HG03565 (cell line): ENCODE results near the gene ZNF93.
A peak's percentile ranks its signal among the peaks of the same experiment; 100 is the strongest.
"Not testable (repeated sequence)": the region's sequence is repeated elsewhere in the genome, so short reads cannot be mapped to it uniquely, and the experiment has no call there.

Experiments
- ATAC-seq: cut with Tn5 transposase; IDR thresholded peaks from one replicate; pipeline ENCODE4 v1.9.1; 2021; ENCODE audit warnings: mild to moderate bottlenecking, moderate library complexity; ENCODE audit not compliant: unreplicated experiment

Gene ZNF93

GRCh38 chr19:19900729-19901444 is at the start of gene ZNF93:
TSS of gene ZNF93 (plus strand) at chr19:19900946. CDS start at chr19:19901089, 143 bp downstream.
- peak; percentile 85 for ATAC-seq

GRCh38 chr19:19851740-19852139 is 49.0 kb upstream of the ZNF93 start:
- ATAC-seq, result not testable (repeated sequence)

GRCh38 chr19:19858751-19859150 is 42.0 kb upstream of the ZNF93 start:
- no peak for ATAC-seq

- ATAC-seq, result no peak
These were observed 39.9 kb upstream of the ZNF93 start for GRCh38 chr19:19860756-19861390.

DNA sequence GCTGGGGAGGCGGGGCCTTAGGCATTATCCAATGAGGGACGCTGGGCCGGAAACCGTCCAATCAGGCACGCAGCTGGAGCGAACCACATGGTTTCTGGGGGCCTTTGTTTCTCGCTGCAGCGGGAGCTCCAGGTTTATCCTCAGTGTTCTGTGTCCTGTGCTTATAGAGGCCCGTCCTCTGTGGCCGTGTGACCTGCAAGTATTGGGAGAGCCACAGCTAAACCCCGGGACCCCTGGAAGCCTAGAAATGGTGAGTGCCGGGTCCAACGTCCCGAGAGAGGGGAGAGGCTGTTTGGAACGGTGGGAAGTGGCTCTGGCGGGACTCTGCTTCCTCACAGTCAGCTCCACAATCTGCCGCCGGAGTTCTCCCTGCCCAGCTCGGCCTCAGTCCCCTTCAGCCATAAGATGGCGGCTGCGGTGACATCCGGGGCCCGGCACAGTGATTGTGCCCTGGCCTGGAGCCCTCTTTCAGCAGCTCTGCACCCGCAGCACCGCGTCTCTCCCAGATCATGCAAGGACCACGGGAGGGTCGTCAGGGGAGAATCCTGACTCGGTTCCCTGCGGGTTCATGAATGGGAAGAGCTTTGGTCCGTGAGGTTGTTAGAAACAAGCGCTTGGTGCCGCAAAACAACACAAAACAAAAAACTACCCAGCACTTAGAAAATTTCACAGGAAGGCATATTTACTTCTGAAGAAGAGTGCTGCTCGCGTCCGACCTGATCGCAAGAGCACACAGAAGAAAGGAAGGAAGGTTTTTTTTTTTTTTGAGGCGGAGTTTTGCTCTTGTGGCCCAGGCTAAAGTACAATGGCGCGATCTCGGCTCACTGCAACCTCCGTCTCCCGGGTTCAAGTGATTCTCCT is 34.8 kb upstream of the ZNF93 start, which contains the start of gene ZNF253:
Gene ZNF253, plus strand, starts transcription at position 133 of the 861 bp plus-strand sequence. Its CDS starts 115 bp downstream, at position 248.
- ATAC-seq, result peak; percentile 90

DNA sequence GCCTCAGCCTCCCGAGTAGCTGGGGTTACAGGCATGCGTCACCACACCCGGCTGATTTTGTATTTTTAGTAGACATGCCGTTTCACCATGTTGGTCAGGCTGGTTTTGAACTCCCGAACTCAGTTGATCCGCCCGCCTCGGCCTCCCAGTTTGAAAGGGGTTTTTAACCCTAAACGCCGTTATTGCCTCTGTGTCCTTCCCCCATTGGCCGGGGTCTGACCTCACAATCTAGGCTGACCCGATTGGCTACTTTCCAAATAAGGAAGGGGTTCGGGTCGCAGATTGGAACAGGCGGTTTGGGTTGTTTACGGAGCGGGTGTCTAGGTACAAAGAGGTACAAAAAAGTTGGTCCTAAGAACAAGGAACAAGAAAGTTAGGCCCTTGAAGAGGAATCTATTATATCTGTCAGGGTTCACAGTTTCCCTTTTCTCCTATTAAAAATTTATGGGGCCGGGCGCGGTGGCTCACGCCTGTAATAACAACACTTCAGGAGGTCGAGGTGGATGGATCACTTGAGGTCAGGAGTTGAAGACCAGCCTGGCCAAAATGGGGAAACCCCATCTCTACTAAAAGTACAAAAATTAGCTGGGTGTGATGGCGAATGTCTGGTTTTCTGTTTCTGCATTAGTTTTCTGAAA is 34.0 kb upstream of the ZNF93 start:
- ATAC-seq, result no peak

DNA sequence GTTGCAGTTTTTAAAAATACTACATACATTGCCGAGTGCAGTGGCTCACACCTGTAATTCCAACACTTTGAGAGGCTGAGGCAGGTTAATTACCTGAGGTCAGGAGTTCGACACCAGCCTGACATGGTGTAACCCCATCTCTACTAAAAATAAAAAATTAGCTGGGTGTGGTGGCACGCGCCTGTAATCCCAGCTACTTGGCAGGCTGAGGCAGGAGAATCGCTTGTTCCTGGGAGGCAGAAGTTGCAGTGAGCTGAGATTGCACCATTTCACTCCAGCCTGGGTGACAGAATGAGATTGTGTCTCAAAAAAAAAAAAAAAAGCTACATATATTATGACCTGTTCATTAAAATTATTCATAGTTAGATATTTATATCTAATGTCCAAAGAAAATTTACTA is 30.7 kb upstream of the ZNF93 start:
- ATAC-seq, result not testable (repeated sequence)

GRCh38 chr19:19871932-19872331 is 28.8 kb upstream of the ZNF93 start:
- no peak for ATAC-seq

DNA sequence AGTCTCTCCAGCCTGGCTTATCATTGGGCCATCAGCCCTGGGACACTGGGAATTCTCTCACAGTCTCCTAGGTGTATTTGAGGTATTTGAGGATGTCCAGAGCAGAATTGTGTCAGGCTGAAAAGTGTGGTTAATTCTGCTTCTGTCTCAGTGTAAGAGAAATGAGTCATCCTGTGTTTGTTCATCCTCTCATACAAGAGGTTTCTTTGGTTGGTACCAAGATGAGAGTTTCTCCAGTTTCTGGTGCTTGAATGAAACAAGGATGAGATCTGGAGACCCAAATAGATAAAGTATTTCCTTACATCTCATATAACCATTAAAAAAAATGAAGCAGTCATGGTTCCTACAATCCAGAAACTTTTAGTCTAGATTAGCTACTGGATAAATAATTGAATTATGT is 27.4 kb upstream of the ZNF93 start:
- ATAC-seq, result no peak

- no peak for ATAC-seq
These were observed 23.0 kb upstream of the ZNF93 start for GRCh38 chr19:19877724-19878123.

- ATAC-seq, result no peak
These were observed 16.2 kb upstream of the ZNF93 start for GRCh38 chr19:19884583-19884982.

DNA sequence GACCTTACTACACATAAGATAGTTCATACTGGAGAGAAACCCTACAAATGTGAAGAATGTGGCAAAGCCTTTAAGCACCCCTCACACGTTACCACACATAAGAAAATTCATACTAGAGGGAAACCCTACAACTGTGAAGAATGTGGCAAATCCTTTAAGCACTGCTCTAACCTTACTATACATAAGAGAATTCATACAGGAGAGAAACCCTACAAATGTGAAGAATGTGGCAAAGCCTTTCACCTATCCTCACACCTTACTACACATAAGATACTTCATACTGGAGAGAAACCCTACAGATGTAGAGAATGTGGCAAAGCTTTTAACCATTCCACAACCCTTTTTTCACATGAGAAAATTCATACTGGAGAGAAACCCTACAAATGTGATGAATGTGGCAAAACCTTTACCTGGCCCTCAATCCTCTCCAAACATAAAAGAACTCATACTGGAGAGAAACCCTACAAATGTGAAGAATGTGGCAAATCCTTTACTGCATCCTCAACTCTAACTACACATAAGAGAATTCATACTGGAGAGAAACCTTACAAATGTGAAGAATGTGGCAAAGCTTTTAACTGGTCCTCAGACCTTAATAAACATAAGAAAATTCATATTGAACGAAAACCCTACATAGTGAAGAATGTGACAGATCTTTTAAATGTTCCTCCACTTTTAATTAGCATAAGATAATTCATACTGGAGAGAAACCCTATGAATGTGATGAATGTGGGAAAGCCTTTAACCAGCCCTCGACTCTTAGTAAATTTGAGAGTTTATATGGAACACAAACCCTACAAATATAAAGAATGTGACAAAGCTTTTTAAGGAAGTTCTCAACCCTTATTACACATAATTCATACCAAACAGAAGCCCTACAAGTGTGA is 8.4 kb upstream of the ZNF93 start:
- not testable (repeated sequence) for ATAC-seq

- ATAC-seq, result no peak
These were observed 512 bp upstream of the ZNF93 start for GRCh38 chr19:19900139-19900728.

- ATAC-seq, result not testable (repeated sequence)
These were observed 6.8 kb downstream of the ZNF93 start for GRCh38 chr19:19907551-19907950.

DNA sequence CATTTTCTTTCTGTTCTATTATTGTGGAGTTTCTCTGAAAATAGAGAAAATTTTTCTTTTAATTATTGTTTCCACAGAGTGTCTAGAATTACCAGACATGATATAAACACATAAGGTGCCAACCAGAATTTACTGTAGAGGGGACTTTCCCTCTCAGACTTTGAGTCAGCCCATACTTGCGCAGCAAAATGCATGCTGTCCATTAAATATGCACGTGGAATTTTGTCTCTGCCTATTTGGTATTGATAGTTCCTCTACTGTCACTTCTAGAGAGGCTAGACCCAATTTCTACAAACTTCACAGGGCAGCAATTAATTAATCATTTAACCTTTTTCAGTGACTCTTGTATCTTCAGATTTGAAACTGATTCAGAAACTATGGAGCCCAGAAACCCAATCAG is 8.9 kb downstream of the ZNF93 start:
- ATAC-seq, result no peak

DNA sequence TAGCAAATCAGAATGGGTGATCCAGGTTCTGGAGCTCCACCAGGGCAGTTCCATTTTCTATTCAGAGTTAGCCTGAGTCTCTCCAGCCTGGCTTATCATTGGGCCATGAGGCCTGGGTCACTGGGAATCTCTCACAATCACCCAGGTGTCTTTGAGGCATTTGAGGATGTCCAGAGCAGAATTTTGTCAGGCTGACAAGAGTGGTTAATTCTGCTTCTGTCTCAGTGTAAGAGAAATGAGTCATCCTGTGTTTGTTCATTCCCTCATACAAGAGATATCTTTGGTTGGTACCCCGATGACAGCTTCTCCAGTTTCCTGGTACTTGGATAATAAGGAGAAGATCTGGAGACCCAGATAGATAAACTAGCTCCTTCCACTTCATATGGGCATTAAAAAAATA is 10.4 kb downstream of the ZNF93 start:
- no peak for ATAC-seq

DNA sequence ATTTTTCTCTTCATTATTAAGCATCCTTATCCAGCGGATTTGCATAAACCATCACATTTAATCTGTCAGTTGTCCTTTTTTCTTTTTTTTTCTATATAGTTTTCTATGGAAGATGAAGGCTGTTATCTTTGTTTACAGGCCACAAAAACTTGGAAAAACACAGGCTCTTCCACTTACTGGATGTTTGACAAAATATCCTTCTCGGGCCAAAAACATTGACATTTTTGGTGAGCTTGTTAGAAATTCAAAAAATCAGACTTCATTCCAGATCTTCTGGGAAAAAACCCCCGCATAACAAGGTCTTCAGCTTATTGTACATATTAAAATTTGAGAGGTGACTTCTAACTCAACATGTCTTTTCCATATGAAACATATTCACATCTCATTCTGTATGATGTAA is 13.8 kb downstream of the ZNF93 start:
- no peak for ATAC-seq

GRCh38 chr19:19930417-19930816 is 29.7 kb downstream of the ZNF93 start:
- ATAC-seq, result not testable (repeated sequence)

DNA sequence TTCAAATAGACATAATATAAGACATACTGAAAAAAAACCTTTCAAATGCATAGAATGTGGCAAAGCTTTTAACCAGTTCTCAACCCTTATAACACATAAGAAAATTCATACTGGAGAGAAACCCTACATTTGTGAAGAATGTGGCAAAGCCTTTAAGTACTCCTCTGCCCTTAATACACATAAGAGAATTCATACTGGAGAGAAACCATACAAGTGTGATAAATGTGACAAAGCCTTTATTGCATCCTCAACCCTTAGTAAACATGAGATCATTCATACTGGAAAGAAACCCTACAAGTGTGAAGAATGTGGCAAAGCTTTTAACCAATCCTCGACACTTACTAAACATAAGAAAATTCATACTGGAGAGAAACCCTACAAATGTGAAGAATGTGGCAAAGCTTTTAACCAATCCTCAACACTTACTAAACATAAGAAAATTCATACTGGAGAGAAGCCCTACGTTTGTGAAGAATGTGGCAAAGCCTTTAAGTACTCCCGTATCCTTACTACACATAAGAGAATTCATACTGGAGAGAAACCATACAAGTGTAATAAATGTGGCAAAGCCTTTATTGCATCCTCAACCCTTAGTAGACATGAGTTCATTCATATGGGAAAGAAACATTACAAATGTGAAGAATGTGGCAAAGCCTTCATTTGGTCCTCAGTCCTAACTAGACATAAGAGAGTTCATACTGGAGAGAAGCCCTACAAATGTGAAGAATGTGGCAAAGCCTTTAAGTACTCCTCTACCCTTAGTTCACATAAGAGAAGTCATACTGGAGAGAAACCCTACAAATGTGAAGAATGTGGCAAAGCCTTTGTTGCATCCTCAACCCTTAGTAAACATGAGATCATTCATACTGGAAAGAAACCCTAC is 32.9 kb downstream of the ZNF93 start:
- not testable (repeated sequence) for ATAC-seq
